ENCODE measurements around the gene FRMD4A.
"Not testable (repeated sequence)": the region's sequence is repeated elsewhere in the genome, so short reads cannot be mapped to it uniquely, and the experiment has no call there.

FRMD4A gene

DNA sequence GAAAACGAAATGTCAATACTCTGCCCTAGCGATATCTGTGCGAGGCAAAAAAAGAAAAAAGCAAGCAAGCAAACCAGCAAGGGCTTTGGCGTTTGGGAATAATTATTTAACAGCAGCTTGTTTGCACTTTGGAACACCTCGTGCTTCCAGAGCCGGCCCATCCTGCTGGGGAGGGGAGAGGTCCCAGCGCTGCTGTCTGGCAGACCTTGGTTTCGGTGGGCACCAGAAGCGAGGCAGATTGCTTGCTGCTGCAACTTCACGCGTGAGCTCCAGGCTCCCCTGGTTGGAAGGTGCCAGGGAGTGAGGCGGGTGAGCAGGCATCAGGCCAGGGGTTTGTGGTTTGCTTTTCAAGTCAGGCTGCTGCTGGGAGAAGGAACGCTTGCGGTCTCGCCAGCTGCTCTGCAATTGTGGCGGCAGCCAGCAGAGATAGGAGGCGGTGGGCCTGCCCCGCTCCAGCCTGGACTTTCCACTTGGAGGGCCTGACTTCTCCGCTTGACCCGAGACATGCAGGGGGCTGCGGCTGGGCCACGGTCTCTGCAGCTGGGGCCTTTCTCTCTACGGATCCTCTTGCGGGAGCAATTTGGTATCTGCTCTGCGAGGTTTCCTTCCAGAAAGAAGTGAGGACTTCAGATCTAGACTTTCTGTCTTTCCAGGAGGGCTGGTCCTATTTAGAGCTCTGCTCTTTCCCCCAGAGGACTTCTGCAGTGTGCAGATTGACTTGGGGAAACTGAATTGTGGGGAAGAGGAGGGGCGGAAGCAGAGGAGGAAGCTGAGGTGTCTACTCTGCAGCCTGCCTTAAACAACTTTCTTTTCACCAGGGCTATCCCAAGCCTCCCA is 612.6 kb downstream of the FRMD4A start:
- Histone ChIP-seq H3K27me3 (ENCODE audit: insufficient read depth, low read length, poor library complexity) (no peaks in the 10 kb centered on the region), H3K79me2 (ENCODE audit: insufficient read depth, low read length) (no peaks in the 10 kb centered on the region), H3K36me3 (ENCODE audit: insufficient read depth, low read length) (no peaks in the 10 kb centered on the region), H3K4me1 (ENCODE audit: insufficient read depth, low read length) (peaks cover 34% of the 10 kb centered on the region), H3K4me2 (ENCODE audit: insufficient read depth, low read length) (peak overlapping the region; percentile 86), H3K4me3 (ENCODE audit: low read depth in 1 of 2, low read length in 2 of 2) (peak overlapping the region; percentile 6 to 55; a peak in 3 of 4 replicates), H2AFZ (ENCODE audit: low read depth, low read length) (peak overlapping the region; percentile 50), H3K9me3 (ENCODE audit: insufficient read depth, low read length, severe bottlenecking) (peaks cover 3% of the 10 kb centered on the region), H3K27ac (ENCODE audit: low read length) (peak overlapping the region; percentile 85), H4K20me1 (ENCODE audit: insufficient read depth, low read length) (no peaks in the 10 kb centered on the region), H3K9ac (ENCODE audit: low read depth, low read length) (peak overlapping the region; percentile 43)
- ATAC-seq (ENCODE audit: insufficient read depth, low read depth) (peak; percentile 97), DNase-seq (peak; percentile 94)
- no peak for TF ChIP-seq EZH2 (IDR thresholded peaks at IDR 0.05; ENCODE audit: borderline replicate concordance, low read depth, low read length, severe bottlenecking)
- TF ChIP-seq, protein P1, sequence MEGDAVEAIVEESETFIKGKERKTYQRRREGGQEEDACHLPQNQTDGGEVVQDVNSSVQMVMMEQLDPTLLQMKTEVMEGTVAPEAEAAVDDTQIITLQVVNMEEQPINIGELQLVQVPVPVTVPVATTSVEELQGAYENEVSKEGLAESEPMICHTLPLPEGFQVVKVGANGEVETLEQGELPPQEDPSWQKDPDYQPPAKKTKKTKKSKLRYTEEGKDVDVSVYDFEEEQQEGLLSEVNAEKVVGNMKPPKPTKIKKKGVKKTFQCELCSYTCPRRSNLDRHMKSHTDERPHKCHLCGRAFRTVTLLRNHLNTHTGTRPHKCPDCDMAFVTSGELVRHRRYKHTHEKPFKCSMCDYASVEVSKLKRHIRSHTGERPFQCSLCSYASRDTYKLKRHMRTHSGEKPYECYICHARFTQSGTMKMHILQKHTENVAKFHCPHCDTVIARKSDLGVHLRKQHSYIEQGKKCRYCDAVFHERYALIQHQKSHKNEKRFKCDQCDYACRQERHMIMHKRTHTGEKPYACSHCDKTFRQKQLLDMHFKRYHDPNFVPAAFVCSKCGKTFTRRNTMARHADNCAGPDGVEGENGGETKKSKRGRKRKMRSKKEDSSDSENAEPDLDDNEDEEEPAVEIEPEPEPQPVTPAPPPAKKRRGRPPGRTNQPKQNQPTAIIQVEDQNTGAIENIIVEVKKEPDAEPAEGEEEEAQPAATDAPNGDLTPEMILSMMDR (IDR thresholded peaks at IDR 0.05; ENCODE audit: borderline replicate concordance, extremely low read depth, low read length, poor library complexity, severe bottlenecking), result no peak

DNA sequence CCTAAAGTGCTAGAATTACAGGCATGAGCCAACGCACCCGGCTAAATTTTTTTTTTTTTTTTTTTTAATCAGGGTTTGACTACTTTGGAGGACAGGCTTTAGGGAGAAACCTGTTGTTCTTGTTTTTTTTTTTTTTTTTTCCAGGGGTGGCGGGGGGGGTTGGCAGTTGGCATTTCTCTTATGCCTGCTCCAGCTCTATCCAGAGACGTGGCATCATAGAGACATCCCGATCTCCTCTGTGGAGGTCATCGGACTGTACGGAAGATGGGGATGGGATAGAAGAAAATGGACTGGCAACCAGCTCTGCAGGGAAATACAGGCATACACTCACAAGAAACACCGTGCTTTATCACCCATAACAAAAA is 613.2 kb downstream of the FRMD4A start:
- no peak for TF ChIP-seq EZH2 (IDR thresholded peaks at IDR 0.05; ENCODE audit: borderline replicate concordance, low read depth, low read length, severe bottlenecking)
- TF ChIP-seq, protein P1 (IDR thresholded peaks at IDR 0.05; ENCODE audit: borderline replicate concordance, extremely low read depth, low read length, poor library complexity, severe bottlenecking), result no peak
- Histone ChIP-seq H3K27ac (ENCODE audit: low read length) (peak overlapping the region; percentile 85), H3K27me3 (ENCODE audit: insufficient read depth, low read length, poor library complexity) (no peaks in the 10 kb centered on the region), H3K79me2 (ENCODE audit: insufficient read depth, low read length) (no peaks in the 10 kb centered on the region), H4K20me1 (ENCODE audit: insufficient read depth, low read length) (no peaks in the 10 kb centered on the region), H3K9me3 (ENCODE audit: insufficient read depth, low read length, severe bottlenecking) (peaks cover 3% of the 10 kb centered on the region), H3K4me2 (ENCODE audit: insufficient read depth, low read length) (peak overlapping the region; percentile 86), H3K4me3 (ENCODE audit: low read depth in 1 of 2, low read length in 2 of 2) (peak overlapping the region; percentile 6 to 55; a peak in 3 of 4 replicates), H3K4me1 (ENCODE audit: insufficient read depth, low read length) (peaks cover 40% of the 10 kb centered on the region), H2AFZ (ENCODE audit: low read depth, low read length) (peak overlapping the region; percentile 50), H3K9ac (ENCODE audit: low read depth, low read length) (peak overlapping the region; percentile 43), H3K36me3 (ENCODE audit: insufficient read depth, low read length) (no peaks in the 10 kb centered on the region)
- ATAC-seq (ENCODE audit: insufficient read depth, low read depth), result no peak
- DNase-seq, result no peak

DNA sequence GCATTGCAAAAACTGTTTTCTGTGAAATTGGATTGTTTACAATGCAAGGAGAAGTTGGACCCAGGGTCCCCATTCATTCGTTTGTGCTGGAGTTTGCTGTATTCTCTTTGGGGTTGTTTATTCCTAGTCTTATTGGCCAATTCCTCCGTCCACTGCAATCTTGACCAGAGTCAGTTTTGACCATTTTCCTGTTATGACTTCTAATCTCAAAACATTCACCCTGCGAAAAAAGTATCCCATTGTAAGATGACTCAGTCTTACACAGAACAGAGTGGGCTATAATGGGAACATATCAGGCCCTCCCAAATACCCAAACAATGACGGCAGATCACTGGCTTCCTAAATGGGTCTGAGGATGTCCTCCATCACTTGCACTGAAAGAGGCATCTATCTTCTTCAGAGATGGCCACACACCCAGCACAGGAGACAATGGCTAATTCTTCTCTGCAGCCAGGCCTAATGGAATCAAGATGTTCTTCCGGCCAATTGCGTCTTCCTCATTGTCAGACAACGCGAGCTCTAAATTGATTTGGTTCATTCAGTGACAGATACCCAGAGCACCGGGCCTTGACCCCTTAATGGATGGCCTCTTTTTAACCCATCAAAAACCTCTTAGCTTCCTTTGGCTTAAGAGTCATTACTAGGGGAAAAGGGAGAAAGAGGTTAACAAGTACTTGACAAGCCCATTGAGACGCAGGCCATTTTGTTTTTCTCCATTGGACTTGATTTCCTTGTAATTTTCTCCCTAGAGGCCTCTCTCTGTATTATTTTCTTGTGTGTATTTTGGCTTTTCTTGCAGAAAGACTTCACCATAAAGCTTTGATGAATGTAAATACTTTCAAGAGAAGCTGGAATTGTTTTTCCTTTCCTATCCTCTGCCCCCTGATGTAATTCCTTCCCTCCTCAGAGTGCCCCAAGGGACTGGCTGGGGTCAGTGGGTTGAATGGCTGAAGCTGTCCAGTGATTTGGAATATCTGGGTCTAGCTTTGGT is 614.3 kb downstream of the FRMD4A start:
- DNase-seq, result no peak
- Histone ChIP-seq H3K4me2 (ENCODE audit: insufficient read depth, low read length) (no peak overlapping the region), H3K27ac (ENCODE audit: low read length) (no peak overlapping the region), H3K79me2 (ENCODE audit: insufficient read depth, low read length) (no peaks in the 10 kb centered on the region), H2AFZ (ENCODE audit: low read depth, low read length) (no peak overlapping the region), H3K9me3 (ENCODE audit: insufficient read depth, low read length, severe bottlenecking) (peaks cover 3% of the 10 kb centered on the region), H4K20me1 (ENCODE audit: insufficient read depth, low read length) (no peaks in the 10 kb centered on the region), H3K27me3 (ENCODE audit: insufficient read depth, low read length, poor library complexity) (no peaks in the 10 kb centered on the region), H3K36me3 (ENCODE audit: insufficient read depth, low read length) (no peaks in the 10 kb centered on the region), H3K4me1 (ENCODE audit: insufficient read depth, low read length) (peaks cover 49% of the 10 kb centered on the region), H3K4me3 (ENCODE audit: low read depth in 1 of 2, low read length in 2 of 2) (no peak overlapping the region), H3K9ac (ENCODE audit: low read depth, low read length) (no peak overlapping the region)
- ATAC-seq (ENCODE audit: insufficient read depth, low read depth), result no peak
- TF ChIP-seq EZH2 (IDR thresholded peaks at IDR 0.05; ENCODE audit: borderline replicate concordance, low read depth, low read length, severe bottlenecking), result no peak
- TF ChIP-seq, protein P1 (IDR thresholded peaks at IDR 0.05; ENCODE audit: borderline replicate concordance, extremely low read depth, low read length, poor library complexity, severe bottlenecking), result no peak

DNA sequence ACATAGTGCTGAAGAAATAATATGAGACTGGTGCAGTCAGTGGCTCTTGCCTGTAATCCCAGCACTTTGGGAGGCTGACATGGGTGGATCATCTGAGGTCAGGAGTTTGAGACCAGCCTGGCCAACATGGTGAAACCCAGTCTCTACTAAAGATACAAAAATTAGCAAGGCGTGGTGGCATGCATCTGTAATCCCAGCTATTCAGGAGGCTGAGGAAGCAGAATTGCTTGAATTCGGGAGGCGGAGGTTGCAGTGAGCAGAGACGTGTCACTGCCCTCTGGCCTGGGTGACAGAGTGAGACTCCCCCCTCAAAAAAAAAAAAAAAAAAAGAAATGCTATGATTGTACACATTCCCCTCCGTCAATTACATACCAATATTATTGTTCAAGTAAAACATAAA is 615.1 kb downstream of the FRMD4A start:
- H3K27ac ChIP-seq (ENCODE audit: low read length); H3K9me3 ChIP-seq (ENCODE audit: insufficient read depth, low read length, severe bottlenecking); H3K4me3 ChIP-seq (ENCODE audit: low read depth in 1 of 2, low read length in 2 of 2); H3K4me2 ChIP-seq (ENCODE audit: insufficient read depth, low read length); H3K79me2 ChIP-seq (ENCODE audit: insufficient read depth, low read length); H2AFZ ChIP-seq (ENCODE audit: low read depth, low read length); H4K20me1 ChIP-seq (ENCODE audit: insufficient read depth, low read length); H3K36me3 ChIP-seq (ENCODE audit: insufficient read depth, low read length); H3K27me3 ChIP-seq (ENCODE audit: insufficient read depth, low read length, poor library complexity); DNase-seq; H3K9ac ChIP-seq (ENCODE audit: low read depth, low read length); ATAC-seq (ENCODE audit: insufficient read depth, low read depth): not testable (repeated sequence)
- peaks cover 49% of the 10 kb centered on the region for H3K4me1 ChIP-seq (ENCODE audit: insufficient read depth, low read length)
